H9 (cell line): Measurements from ENCODE around the gene DFFB. TPM values are rescaled to one million over a fixed set of nuclear protein-coding genes. Genes with fewer than 3 reads are reported as not detected.

Experiments used
- DNase-seq: peaks from one replicate; pipeline ENCODE4 v3.0.0-alpha.2; 2017
- H2AFZ ChIP-seq: one replicate; pipeline ENCODE4 v1.6.1; 2013; ENCODE audit warnings: mild to moderate bottlenecking, low read length, control low read depth, moderate library complexity
- H2AK5ac ChIP-seq: 2 replicates; pipeline ENCODE4 v1.6.1; 2013; ENCODE audit warnings: low read length, control low read depth, mixed read lengths; ENCODE audit not compliant: insufficient read length
- H2BK120ac ChIP-seq: one replicate; pipeline ENCODE4 v1.6.1; 2013; ENCODE audit warnings: low read depth, mild to moderate bottlenecking, low read length, control low read depth, inconsistent platforms; ENCODE audit not compliant: poor library complexity, severe bottlenecking
- H2BK12ac ChIP-seq: 2 replicates; pipeline ENCODE4 v1.6.1; 2013; ENCODE audit warnings: low read length, control low read depth, mixed read lengths, low read depth; ENCODE audit not compliant: insufficient read length
- H2BK15ac ChIP-seq: 2 replicates; pipeline ENCODE4 v1.6.1; 2013; ENCODE audit warnings: low read depth, low read length, control low read depth
- H2BK20ac ChIP-seq: one replicate; pipeline ENCODE4 v1.6.1; 2013; ENCODE audit warnings: low read depth, mild to moderate bottlenecking, low read length, control low read depth, inconsistent platforms; ENCODE audit not compliant: poor library complexity, severe bottlenecking
- H2BK5ac ChIP-seq: 2 replicates; pipeline ENCODE4 v1.6.1; 2013; ENCODE audit warnings: low read length, control low read depth, mixed read lengths; ENCODE audit not compliant: insufficient read length
- H3K14ac ChIP-seq: 2 replicates; pipeline ENCODE4 v1.6.1; 2013; ENCODE audit warnings: low read length, control low read depth; ENCODE audit not compliant: insufficient read depth
- H3K18ac ChIP-seq: 2 replicates; pipeline ENCODE4 v1.6.1; 2013; ENCODE audit warnings: low read depth, mild to moderate bottlenecking, mixed read lengths, low read length, control low read depth; ENCODE audit not compliant: insufficient read length
- H3K23ac ChIP-seq: 2 replicates; pipeline ENCODE4 v1.6.1; 2013; ENCODE audit warnings: low read length, control low read depth, mixed read lengths, low read depth; ENCODE audit not compliant: insufficient read length
- H3K23me2 ChIP-seq: 2 replicates; pipeline ENCODE4 v1.6.1; 2013; ENCODE audit warnings: low read depth, mild to moderate bottlenecking, mixed read lengths, low read length, control low read depth; ENCODE audit not compliant: insufficient read length, poor library complexity, severe bottlenecking
- H3K27ac ChIP-seq: 2 replicates; pipeline ENCODE4 v1.5.1; 2013; ENCODE audit warnings: low read length, control low read depth, mixed read lengths, low read depth; ENCODE audit not compliant: insufficient read length
- H3K27me3 ChIP-seq: 2 replicates; pipeline ENCODE4 v1.6.1; 2013; ENCODE audit warnings: low read length, control low read depth, inconsistent platforms; ENCODE audit not compliant: insufficient read depth
- H3K4ac ChIP-seq: 2 replicates; pipeline ENCODE4 v1.6.1; 2013; ENCODE audit warnings: low read depth, mild to moderate bottlenecking, control low read depth, inconsistent platforms, low read length, moderate library complexity
- H3K4me1 ChIP-seq: 2 replicates; pipeline ENCODE4 v1.6.1; 2013; ENCODE audit warnings: low read length, control low read depth, inconsistent platforms; ENCODE audit not compliant: insufficient read depth
- H3K4me2 ChIP-seq: 2 replicates; pipeline ENCODE4 v1.6.1; 2013; ENCODE audit warnings: low read length, control low read depth, mixed read lengths; ENCODE audit not compliant: insufficient read length, insufficient read depth
- H3K56ac ChIP-seq: 2 replicates; pipeline ENCODE4 v1.6.1; 2013; ENCODE audit warnings: low read depth, mild to moderate bottlenecking, mixed read lengths, low read length, control low read depth; ENCODE audit not compliant: insufficient read length
- H3K79me1 ChIP-seq: 2 replicates; pipeline ENCODE4 v1.6.1; 2013; ENCODE audit warnings: low read depth, mild to moderate bottlenecking, moderate library complexity, low read length, control low read depth, inconsistent platforms; ENCODE audit not compliant: insufficient read depth, poor library complexity, severe bottlenecking
- H3K79me2 ChIP-seq: 2 replicates; pipeline ENCODE4 v1.6.1; 2013; ENCODE audit warnings: low read length, control low read depth, inconsistent platforms; ENCODE audit not compliant: insufficient read depth
- H3K9ac ChIP-seq: 2 replicates; pipeline ENCODE4 v1.6.1; 2013; ENCODE audit warnings: low read length, control low read depth, mixed read lengths; ENCODE audit not compliant: insufficient read length; ENCODE audit errors: extremely low read depth
- H3K9me3 ChIP-seq: one replicate; pipeline ENCODE4 v1.6.1; 2013; ENCODE audit warnings: low read depth, low read length, inconsistent platforms; ENCODE audit not compliant: control insufficient read depth
- H3T11ph ChIP-seq: one replicate; pipeline ENCODE4 v1.6.1; 2013; ENCODE audit warnings: mild to moderate bottlenecking, low read length, control low read depth, inconsistent platforms
- H4K20me1 ChIP-seq: one replicate; pipeline ENCODE4 v1.6.1; 2013; ENCODE audit not compliant: control insufficient read depth, insufficient read length, insufficient read depth
- H4K5ac ChIP-seq: 2 replicates; pipeline ENCODE4 v1.6.1; 2013; ENCODE audit warnings: low read depth, mild to moderate bottlenecking, mixed read lengths, low read length, control low read depth; ENCODE audit not compliant: insufficient read length
- H4K8ac ChIP-seq: replicated peaks from 2 replicates; pipeline ENCODE4 v1.6.1; 2013; ENCODE audit warnings: low read length, control low read depth, mixed read lengths, low read depth; ENCODE audit not compliant: insufficient read length
- H4K91ac ChIP-seq: 2 replicates; pipeline ENCODE4 v1.6.1; 2013; ENCODE audit warnings: low read depth, mild to moderate bottlenecking, moderate library complexity, mixed read lengths, low read length, control low read depth; ENCODE audit not compliant: insufficient read length
- H3K27ac Mint-ChIP-seq, 3 experiments: 2 replicates in 2 of 3; 3 replicates in 1 of 3; pipeline ENCODE4 v1.8.0; 2020 to 2021; ENCODE audit warnings: mixed read lengths in 3 of 3, mild to moderate bottlenecking in 1 of 3, moderate library complexity in 1 of 3
- H3K27me3 Mint-ChIP-seq: 2 replicates; pipeline ENCODE4 v1.8.0; 2021; ENCODE audit warnings: low read depth, mild to moderate bottlenecking, moderate library complexity, mixed read lengths
- H3K36me3 Mint-ChIP-seq, 3 experiments: 2 replicates in 2 of 3; 3 replicates in 1 of 3; pipeline ENCODE4 v1.8.0; 2020 to 2021; ENCODE audit warnings: low read depth in 3 of 3, mixed read lengths in 3 of 3; ENCODE audit not compliant: insufficient read depth in 1 of 3
- H3K4me1 Mint-ChIP-seq, 2 experiments: 2 replicates each; pipeline ENCODE4 v1.8.0; 2020; ENCODE audit warnings: mixed read lengths in 2 of 2
- H3K4me3 Mint-ChIP-seq, 2 experiments: 2 replicates in 1 of 2; 3 replicates in 1 of 2; pipeline ENCODE4 v1.8.0; 2020 to 2021; ENCODE audit warnings: mild to moderate bottlenecking in 2 of 2, mixed read lengths in 2 of 2, moderate library complexity in 1 of 2
- H3K9me3 Mint-ChIP-seq, 2 experiments: 2 replicates in 1 of 2; 3 replicates in 1 of 2; pipeline ENCODE4 v1.8.0; 2020; ENCODE audit warnings: mild to moderate bottlenecking in 2 of 2, mixed read lengths in 2 of 2, moderate library complexity in 1 of 2
- CTCF ChIP-seq: fragments of 200-600 bp; sonication (generic); conservative IDR thresholded peaks from 3 replicates; pipeline ENCODE4 v1.8.0; 2021; ENCODE audit warnings: antibody characterized with exemption, mild to moderate bottlenecking
- WGBS: extraction: QIAGEN DNeasy Blood & Tissue Kit; methylation state at CpG from one replicate; pipeline ENCODE4 v1.1.7; 2013; ENCODE audit warnings: missing lambda C conversion rate, low lambda C conversion rate, mixed read lengths; ENCODE audit not compliant: insufficient read length; ENCODE audit errors: extremely low coverage; 5-methylcytosine and 5-hydroxymethylcytosine counted together
- total RNA-seq: library from RNA; stranded (reverse); gene quantifications from 2 replicates; pipeline ENCODE4 v1.2.1, GENCODE V29; 2021

The DFFB gene
- total RNA-seq, 1 experiment from 2014 or later, result 9.7 TPM

GRCh38 chr1:3921765-3922164, 64.5 kb downstream of the DFFB start:
- no CpG with 5 or more reads among the region's 8 CpGs for WGBS
- Histone ChIP-seq H2BK20ac (no peak overlapping the region), H2BK5ac (no peak overlapping the region), H3K14ac (no peak overlapping the region), H2BK12ac (no peak overlapping the region), H2BK15ac (no peak overlapping the region), H3K9ac (no peak overlapping the region), H4K20me1 (no peaks in the 10 kb centered on the region), H2AFZ (no peak overlapping the region), H3K4me1 (no peaks in the 10 kb centered on the region), H3K27me3 (no peaks in the 10 kb centered on the region), H4K91ac (no peak overlapping the region), H3K79me1 (no peaks in the 10 kb centered on the region), H4K5ac (no peak overlapping the region), H4K8ac (no peak overlapping the region), H3K23me2 (no peaks in the 10 kb centered on the region), H2BK120ac (no peak overlapping the region), H3K56ac (no peak overlapping the region), H3K18ac (no peak overlapping the region), H3K27ac (no peak overlapping the region), H3K79me2 (no peaks in the 10 kb centered on the region), H3K4ac (no peak overlapping the region), H3K9me3 (no peaks in the 10 kb centered on the region), H3K4me2 (no peak overlapping the region), H3T11ph (no peak overlapping the region), H2AK5ac (no peak overlapping the region), H3K23ac (no peak overlapping the region)
- no peak for DNase-seq
- peaks cover 0 to 7% of the 10 kb centered on the region in 2 experiments; a peak in 2 of 4 replicates for H3K4me1 Mint-ChIP-seq
- no peak overlapping the region for H3K4me3 Mint-ChIP-seq
- no peak overlapping the region for H3K27ac Mint-ChIP-seq
- H3K36me3 Mint-ChIP-seq, result 0 out of 7 replicates have a peak, but pooled peaks cover 0 to 2% (median 0%) of the 10 kb centered on the region in 3 experiments
- H3K9me3 Mint-ChIP-seq, result peaks cover 2 to 3% of the 10 kb centered on the region in 2 experiments; a peak in 3 of 5 replicates
- TF ChIP-seq CTCF, result no peak
- peaks cover 3% of the 10 kb centered on the region; the same call in 1 of the 2 replicates for H3K27me3 Mint-ChIP-seq
